ENCODE data around the gene CORO7.

The CORO7 gene

GRCh38 chr16:4386951-4387565 lies 29.3 kb downstream of the CORO7 start:
- Histone ChIP-seq H3K4me3 (no peak overlapping the region), H3K27ac (peak overlapping the region in 13 of 21 experiments; percentile 11 to 65 (median 50))

GRCh38 chr16:4386451-4386805 lies 30.0 kb downstream of the CORO7 start:
- peak overlapping the region in 14 of 21 experiments; percentile 14 to 65 (median 44) for H3K27ac ChIP-seq
- H3K4me3 ChIP-seq: no peak overlapping the region

- H3K27ac ChIP-seq: peak overlapping the region in 14 of 21 experiments; percentile 0 to 65 (median 44)
- H3K4me3 ChIP-seq: no peak overlapping the region
These were observed 30.5 kb downstream of the CORO7 start for GRCh38 chr16:4385789-4386450.

DNA sequence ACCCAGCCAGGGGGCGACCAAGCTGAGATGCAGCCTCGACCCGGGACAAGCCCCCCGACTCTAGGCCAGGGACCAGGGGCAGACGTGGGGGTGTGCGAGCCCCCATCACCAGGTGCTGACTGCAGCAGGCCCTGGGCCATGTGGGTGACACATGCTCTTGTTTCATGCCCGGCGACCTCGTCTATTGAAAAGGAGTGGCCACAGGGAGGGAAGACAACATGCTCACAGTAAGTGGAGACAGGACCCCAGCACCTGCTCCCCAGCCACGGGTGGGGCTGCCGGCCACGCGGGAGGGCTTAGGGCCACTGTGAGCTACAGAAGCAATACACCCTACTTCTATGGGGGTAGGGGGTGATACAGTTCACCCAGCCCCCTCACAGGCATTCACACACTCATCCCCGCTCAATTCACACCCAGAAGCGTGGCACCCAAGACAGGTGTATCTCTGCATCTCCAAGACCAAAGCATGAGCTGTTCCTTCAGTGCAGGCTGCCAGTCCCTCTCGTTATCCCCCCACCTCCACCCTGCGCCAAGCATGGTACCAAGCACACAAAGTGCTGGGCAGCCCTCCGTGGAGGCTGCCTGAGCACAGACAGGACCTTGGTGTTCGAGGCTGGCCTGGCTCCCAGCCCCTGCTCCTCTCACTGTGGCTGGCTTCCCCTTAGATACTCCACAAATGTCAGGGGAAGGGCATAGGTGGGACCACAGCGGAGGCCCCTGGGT lies 31.2 kb downstream of the CORO7 start:
- Histone ChIP-seq H3K27ac (peak overlapping the region in 13 of 21 experiments; percentile 0 to 65 (median 42)), H3K4me3 (no peak overlapping the region)

DNA sequence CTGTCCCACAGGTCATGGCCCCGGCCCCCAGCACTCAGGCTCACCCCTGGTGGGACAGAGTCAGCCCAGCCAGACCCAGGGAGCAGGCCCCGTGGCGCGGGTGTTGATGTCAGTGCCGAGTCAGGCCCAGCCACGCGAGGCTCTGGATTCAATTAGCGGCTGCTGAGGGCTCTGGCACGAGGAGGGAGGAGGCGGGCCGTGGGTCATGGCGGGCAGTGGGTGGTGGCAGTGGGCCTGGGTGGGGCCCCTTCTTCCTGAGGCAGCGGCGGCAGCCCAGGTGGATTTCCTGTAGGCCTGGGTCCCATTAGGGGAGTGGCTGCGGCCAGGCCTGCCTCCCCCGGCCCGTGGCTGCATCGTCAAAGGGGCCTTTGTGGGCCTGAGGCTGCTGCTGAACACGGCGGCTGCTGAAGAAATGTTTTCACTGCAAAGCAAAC lies 31.9 kb downstream of the CORO7 start:
- H3K27ac ChIP-seq: peak overlapping the region in 13 of 21 experiments; percentile 11 to 65 (median 40)
- H3K4me3 ChIP-seq: no peak overlapping the region

DNA sequence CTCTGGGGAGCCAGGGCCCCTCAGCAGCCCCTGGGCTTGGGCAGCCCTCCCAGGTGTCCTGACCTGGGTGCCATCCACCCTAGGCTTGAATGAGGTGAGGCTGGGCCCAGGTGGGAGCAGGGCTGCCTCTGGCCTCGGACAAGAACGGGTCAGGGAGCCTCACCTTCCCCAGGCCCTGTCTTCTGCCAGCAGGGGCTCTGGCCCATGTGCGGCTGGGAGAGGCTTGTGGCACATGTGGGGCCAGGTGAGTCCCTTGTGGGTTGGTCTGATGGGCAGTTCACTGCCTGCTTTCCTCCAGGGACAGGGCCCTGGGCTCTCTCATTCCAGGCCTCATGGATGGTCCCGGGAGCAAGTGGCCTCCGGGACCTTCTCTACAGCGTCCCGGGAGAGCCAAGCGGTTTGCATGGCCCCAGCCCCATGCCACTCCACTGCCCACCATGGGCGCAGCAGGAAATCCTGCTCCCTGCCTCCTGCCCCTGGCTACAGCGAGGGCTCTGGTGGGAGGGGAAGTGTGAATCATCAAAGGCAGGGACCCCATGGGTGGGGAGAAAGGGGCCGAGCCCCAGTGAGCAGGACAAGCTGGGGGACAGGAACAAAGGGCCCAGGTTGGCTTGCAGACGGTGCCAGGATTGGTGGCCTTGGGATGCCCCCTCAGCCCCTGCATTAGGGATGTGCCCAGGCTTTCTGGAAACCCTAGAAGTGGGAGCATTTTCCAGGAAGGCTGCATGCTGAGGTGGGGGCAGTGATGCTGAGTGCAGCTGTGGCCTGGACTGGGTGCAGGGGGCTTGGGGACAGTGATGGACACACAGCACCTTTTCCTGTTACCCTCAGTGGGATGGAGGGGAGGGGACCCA lies 32.6 kb downstream of the CORO7 start:
- Histone ChIP-seq H3K27ac (peak overlapping the region in 11 of 21 experiments; percentile 22 to 62 (median 54)), H3K4me3 (no peak overlapping the region)

- no peak overlapping the region for H3K4me3 ChIP-seq
- H3K27ac ChIP-seq: peak overlapping the region in 7 of 21 experiments; percentile 21 to 62 (median 42)
These were observed 33.5 kb downstream of the CORO7 start for GRCh38 chr16:4382795-4383357.

DNA sequence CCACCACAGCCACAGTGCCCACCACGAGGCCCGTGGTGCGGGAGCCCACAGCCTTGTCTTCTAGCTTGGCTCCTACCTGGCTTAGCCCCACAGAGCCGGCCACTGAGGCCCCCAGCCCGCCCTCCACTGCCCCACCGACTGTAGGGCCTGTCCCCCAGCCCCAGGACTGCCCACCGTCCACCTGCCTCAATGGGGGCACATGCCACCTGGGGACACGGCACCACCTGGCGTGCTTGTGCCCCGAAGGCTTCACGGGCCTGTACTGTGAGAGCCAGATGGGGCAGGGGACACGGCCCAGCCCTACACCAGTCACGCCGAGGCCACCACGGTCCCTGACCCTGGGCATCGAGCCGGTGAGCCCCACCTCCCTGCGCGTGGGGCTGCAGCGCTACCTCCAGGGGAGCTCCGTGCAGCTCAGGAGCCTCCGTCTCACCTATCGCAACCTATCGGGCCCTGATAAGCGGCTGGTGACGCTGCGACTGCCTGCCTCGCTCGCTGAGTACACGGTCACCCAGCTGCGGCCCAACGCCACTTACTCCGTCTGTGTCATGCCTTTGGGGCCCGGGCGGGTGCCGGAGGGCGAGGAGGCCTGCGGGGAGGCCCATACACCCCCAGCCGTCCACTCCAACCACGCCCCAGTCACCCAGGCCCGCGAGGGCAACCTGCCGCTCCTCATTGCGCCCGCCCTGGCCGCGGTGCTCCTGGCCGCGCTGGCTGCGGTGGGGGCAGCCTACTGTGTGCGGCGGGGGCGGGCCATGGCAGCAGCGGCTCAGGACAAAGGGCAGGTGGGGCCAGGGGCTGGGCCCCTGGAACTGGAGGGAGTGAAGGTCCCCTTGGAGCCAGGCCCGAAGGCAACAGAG lies 34.2 kb downstream of the CORO7 start:
- no peak overlapping the region for H3K4me3 ChIP-seq

GRCh38 chr16:4381072-4381934 lies 35.1 kb downstream of the CORO7 start:
- H3K27ac ChIP-seq: peak overlapping the region in 1 of 21 experiments; percentile 39

More for the DNA sequence above, 34.2 kb downstream of the CORO7 start:
- H3K27ac ChIP-seq: peak overlapping the region in 5 of 21 experiments; percentile 9 to 62 (median 54)

GRCh38 chr16:4380119-4381063 lies 36.0 kb downstream of the CORO7 start:
- Histone ChIP-seq H3K27ac (peak overlapping the region in 6 of 21 experiments; percentile 5 to 45 (median 36)), H3K4me3 (no peak overlapping the region)

More at GRCh38 chr16:4381072-4381934, 35.1 kb downstream of the CORO7 start:
- no peak overlapping the region for H3K4me3 ChIP-seq

- no peak overlapping the region for H3K4me3 ChIP-seq
- H3K27ac ChIP-seq: peak overlapping the region in 9 of 21 experiments; percentile 20 to 89 (median 78)
These were observed 37.3 kb downstream of the CORO7 start for GRCh38 chr16:4378999-4379690.

DNA sequence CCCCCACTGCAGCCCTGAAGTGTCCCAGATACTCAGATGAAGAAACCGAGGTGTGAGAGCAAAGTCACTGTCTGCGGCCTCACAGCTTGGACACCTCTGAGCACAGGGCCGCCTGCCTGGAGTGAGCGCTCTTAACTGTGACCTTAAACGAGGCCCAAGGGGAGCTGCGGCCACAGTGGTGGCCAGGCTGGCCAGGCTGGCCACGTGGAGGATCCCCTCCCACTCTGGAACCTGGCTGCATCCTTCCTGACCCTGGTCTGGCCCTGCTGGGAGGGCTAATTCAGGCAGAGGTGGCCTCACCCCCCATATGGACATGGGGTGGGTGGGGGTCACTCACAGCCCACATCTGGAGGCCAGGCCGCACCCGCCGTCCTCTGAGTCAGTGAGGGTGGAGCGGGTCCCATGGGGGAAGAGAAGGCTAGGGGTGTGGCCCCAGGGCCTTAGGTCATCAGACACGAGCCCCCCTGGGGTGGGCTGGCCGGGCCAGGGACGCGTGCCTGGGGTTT lies 38.2 kb downstream of the CORO7 start:
- no peak overlapping the region for H3K4me3 ChIP-seq
- H3K27ac ChIP-seq: peak overlapping the region in 13 of 21 experiments; percentile 10 to 89 (median 78)

- Histone ChIP-seq H3K4me3 (no peak overlapping the region), H3K27ac (peak overlapping the region in 14 of 21 experiments; percentile 14 to 89 (median 79))
These were observed 38.7 kb downstream of the CORO7 start for GRCh38 chr16:4377573-4378154.

GRCh38 chr16:4376893-4377572 lies 39.4 kb downstream of the CORO7 start:
- peak overlapping the region in 16 of 21 experiments; percentile 19 to 89 (median 79) for H3K27ac ChIP-seq
- H3K4me3 ChIP-seq: no peak overlapping the region

All from skin epidermis (tissue), 12 donors.